HG03175 (cell line): ENCODE data around the gene RFX1.
"Not testable (repeated sequence)": the region's sequence is repeated elsewhere in the genome, so short reads cannot be mapped to it uniquely, and the experiment has no call there.

ENCODE experiments used
- ATAC-seq: cut with Tn5 transposase; IDR thresholded peaks from one replicate; pipeline ENCODE4 v1.9.1; 2021; ENCODE audit warnings: mild to moderate bottlenecking, moderate library complexity; ENCODE audit not compliant: unreplicated experiment

The RFX1 gene

GRCh38 chr19:13979686-13980085 lies 26.4 kb downstream of the RFX1 start:
- ATAC-seq: no peak

DNA sequence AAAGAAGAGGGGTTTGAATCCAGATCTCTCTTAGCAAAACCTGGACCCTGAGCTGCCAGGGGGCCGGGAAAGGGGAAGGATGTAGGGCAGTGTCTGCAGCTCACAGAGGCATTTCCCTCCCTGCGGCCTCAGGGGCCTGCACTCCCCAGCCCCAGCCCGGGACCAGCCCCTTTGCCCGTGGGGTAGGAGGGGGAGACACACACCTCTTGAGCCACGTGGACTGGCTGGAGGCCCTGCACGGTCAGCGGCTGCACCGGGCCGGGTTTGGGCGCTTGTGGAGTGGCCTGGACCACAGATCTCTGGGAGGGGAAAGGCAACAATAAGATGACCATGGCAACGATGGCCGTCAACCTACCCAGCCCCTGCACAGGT lies 26.9 kb downstream of the RFX1 start:
- ATAC-seq: no peak

- ATAC-seq: no peak
Observed at GRCh38 chr19:13978351-13979243, 27.5 kb downstream of the RFX1 start.

- no peak for ATAC-seq
Observed at GRCh38 chr19:13977803-13978202, 28.3 kb downstream of the RFX1 start.

- no peak for ATAC-seq
Observed at GRCh38 chr19:13976446-13976845, 29.7 kb downstream of the RFX1 start.

DNA sequence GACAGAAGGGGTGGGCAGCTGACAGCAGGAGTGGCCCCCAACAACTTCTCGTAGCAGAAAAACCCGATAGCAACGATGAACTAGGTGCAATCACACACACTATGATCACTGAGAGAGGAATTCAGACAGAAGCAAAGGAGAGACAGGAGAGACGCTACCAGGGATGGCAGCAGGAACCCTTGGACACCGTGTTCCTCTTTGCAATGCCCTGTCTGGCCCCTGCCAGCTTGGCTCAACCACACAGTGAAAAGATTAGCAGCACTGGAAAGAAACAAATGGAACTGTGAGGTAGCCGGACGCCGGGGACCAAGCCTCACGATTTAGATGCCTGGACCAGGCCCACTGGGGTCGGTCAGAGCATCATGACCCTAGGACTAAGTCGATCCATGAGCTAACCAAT lies 30.2 kb downstream of the RFX1 start:
- no peak for ATAC-seq

DNA sequence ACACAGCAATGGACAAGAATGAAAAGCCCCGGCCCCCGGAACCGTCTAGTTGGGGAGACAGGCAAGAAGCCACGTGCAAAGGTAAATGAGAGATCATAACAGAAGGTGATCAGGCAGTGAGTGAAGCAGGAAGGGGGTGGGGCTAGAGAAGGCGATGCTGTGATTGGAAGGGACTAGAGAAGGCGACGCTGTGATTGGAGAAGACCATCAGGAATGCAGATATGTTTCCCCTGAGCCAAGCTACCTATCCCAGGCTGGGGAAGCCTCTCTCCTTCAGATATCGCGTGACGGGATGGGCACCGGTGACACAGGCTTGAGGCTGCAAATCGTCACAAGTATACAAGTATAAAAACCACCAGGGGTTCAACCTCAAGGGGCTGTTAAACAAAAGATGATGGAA lies 32.0 kb downstream of the RFX1 start:
- ATAC-seq: no peak

- not testable (repeated sequence) for ATAC-seq
Observed at GRCh38 chr19:13973479-13973878, 32.6 kb downstream of the RFX1 start.

- no peak for ATAC-seq
Observed at GRCh38 chr19:13972368-13973155, 33.6 kb downstream of the RFX1 start.

DNA sequence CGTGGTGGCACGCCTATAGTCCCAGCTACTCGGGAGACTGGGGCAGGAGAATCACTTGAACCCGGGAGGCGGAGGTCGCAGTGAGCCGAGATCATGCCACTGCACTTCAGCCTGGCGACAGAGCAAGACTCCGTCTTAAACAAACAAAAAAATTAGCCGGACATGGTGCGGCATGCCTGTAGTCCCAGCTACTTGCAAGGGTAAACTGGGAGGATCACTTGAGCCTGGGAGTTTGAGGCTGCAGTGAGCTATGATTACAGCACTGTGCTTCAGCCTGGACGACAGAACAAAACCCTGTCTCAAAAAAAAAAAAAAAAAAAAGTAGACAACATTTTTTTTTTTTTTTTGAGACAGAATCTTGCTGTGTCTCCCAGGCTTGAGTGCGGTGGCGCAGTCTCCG lies 34.3 kb downstream of the RFX1 start:
- not testable (repeated sequence) for ATAC-seq

GRCh38 chr19:13969897-13970296 lies 36.2 kb downstream of the RFX1 start:
- no peak for ATAC-seq

GRCh38 chr19:13968999-13969398 lies 37.1 kb downstream of the RFX1 start:
- ATAC-seq: no peak

DNA sequence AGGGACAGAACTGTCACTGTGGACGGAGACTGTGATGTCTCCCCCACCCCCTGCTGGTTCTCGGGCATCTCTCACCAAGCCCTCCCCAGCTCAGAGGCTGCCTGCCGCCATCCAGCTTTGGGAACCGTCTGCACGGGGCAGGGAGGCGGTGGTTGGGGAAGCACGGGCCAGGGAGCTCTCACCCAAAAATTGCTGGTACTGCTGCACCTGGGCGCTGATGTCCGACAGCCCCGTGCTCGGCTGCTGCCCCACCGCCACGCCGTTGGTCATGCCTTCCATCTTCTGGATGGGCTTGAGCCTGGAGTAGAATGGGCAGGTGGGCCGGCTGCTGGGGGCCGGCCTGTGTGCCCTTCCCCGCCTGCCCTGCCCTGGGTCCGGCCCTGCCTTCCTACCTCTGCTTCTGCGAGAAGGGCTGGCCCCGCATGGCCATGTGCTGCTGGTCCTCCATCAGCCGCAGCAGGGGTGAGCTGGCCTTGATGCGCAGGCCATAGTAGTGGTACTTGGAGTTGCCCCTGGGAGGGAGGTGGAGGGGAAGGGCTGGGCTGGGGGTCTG lies 37.7 kb downstream of the RFX1 start:
- no peak for ATAC-seq

DNA sequence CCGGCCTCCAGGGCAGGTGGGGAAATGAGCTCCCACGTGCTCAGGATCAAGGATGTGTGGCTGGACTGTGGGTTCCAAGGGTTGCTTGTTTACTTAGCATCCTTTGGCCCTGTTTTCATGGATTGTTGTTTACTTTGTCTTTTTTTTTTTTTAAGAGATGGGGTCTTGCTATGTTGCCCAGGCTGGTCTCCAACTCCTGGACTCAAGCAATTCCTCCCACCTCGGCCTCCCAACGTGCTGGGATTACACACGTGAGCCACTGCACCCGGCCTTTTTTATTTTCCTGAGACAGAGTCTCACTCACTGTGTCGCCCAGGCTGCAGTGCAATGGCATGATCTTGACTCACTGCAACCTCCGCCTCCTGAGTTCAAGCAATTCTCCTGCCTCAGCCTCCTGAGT lies 38.9 kb downstream of the RFX1 start:
- not testable (repeated sequence) for ATAC-seq

GRCh38 chr19:13966684-13967128 lies 39.4 kb downstream of the RFX1 start:
- ATAC-seq: no peak

DNA sequence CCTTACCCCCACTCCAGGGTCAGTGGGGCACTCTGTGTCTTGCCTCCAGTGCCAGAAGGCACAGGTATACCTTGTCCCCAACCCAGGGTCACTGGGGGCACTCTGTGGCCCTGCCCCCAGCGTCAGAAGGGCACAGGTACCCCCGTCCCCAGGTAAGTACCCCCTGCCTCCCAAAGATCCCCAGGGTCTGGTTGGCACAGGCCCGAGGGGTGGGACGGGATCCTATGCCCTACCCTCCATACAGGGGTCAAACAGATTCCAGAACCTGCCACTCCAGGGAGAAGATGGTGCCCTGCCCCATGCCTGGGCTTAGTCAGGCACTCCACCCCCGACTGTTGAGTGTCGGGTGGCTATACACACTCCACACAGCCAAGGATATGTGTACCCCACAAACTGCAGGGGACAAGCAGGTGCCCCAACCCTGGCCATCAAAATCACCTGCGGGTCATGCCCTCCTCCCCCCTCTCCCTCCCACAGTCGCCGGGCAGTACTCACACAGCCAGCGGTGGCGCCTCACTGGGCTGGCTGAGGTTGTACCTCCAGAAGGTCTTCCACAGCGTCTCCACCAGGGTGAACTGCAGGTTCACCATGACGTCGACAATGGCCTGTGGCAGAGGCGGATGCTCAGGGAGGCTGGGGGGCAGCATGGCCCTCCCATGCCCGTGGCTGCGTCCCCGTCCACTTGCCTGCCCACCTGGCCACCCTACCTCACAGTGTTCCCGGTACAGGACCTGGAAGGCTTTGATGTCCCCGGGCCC lies 40.0 kb downstream of the RFX1 start:
- no peak for ATAC-seq

GRCh38 chr19:13965377-13965896 lies 40.7 kb downstream of the RFX1 start:
- ATAC-seq: no peak

DNA sequence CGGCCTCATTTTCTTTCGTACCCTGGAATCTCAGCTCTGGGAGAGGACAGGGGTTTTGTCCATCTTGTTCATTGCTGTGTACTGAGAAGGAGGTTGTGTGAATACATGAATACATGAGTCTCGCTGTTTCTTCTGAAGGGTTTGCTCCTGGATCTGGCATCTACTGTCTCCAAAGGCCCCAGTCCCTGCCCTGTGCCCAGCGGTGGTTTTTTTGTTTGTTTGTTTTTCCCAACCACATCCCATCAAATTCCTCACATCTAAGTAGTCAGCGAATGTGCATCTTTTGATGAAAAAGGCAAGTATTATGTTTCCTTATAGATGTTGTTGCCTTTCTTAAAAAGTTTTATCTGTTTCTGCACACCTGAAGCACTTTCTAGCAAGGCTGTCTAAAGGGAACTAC lies 41.3 kb downstream of the RFX1 start:
- no peak for ATAC-seq

- ATAC-seq: no peak
Observed at GRCh38 chr19:13963603-13964105, 42.5 kb downstream of the RFX1 start.
